Kidney (tissue), 14 donors: ENCODE results near the gene SNRPD2. TPM values are rescaled to one million over a fixed set of nuclear protein-coding genes. Genes with fewer than 3 reads are reported as not detected.

Experiments
- DNase-seq, 5 donors: peaks; one replicate each; pipeline ENCODE4 v3.0.0-alpha.2; 2013 to 2020
- FAIRE-seq: peaks from 2 replicates; lab custom pipeline; 2012; peaks lifted over from hg19 to GRCh38; lab: Jason Lieb, UNC
- H3K27ac ChIP-seq, 2 donors: one replicate each; pipeline ENCODE4 v1.7.0; 2013; ENCODE audit warnings: low read depth in 2 of 2, low read length in 2 of 2, inconsistent platforms in 1 of 2
- H3K27me3 ChIP-seq: one replicate; pipeline ENCODE4 v1.7.1; 2013; ENCODE audit warnings: low read length, inconsistent platforms; ENCODE audit not compliant: control insufficient read depth, insufficient read depth
- H3K36me3 ChIP-seq, 3 donors: one replicate each; pipeline versions ENCODE4 v1.7.0 to v1.7.1; 2013; ENCODE audit warnings: low read length in 3 of 3, control low read depth in 1 of 3, inconsistent platforms in 1 of 3; ENCODE audit not compliant: insufficient read depth in 3 of 3, control insufficient read depth in 2 of 3
- H3K4me1 ChIP-seq, 3 donors: one replicate each; pipeline versions ENCODE4 v1.7.0 to v1.7.1; 2013; ENCODE audit warnings: low read length in 3 of 3, inconsistent platforms in 1 of 3, low read depth in 1 of 3; ENCODE audit not compliant: control insufficient read depth in 2 of 3, insufficient read depth in 2 of 3
- H3K4me3 ChIP-seq, 3 donors: one replicate each; pipeline versions ENCODE4 v1.7.0 to v1.8.1; 2013; ENCODE audit warnings: low read length in 3 of 3, control low read depth in 1 of 3, inconsistent platforms in 1 of 3
- H3K9ac ChIP-seq, 3 donors: one replicate each; pipeline versions ENCODE4 v1.7.0 to v1.7.1; 2013; ENCODE audit warnings: low read length in 3 of 3, control low read depth in 1 of 3, inconsistent platforms in 1 of 3
- H3K9me3 ChIP-seq, 3 donors: one replicate each; pipeline versions ENCODE4 v1.7.0 to v1.7.1; 2013; ENCODE audit warnings: low read length in 3 of 3, control low read depth in 1 of 3, inconsistent platforms in 1 of 3; ENCODE audit not compliant: control insufficient read depth in 2 of 3, insufficient read depth in 1 of 3
- CTCF ChIP-seq: IDR thresholded peaks from 3 replicates; pipeline ENCODE4 v1.5.1; 2012; ENCODE audit warnings: mild to moderate bottlenecking, moderate library complexity, borderline replicate concordance; ENCODE audit not compliant: insufficient read depth; ENCODE audit errors: extremely low read depth
- intact Hi-C: fragments of 100-400 bp; cut with DNase I; formaldehyde crosslinking; loops from one replicate; pipeline ENCODE4 v1.11.1; 2022
- polyA plus RNA-seq: library from polyadenylated mRNA; stranded (reverse); fragments of 350-450 nt; fragmentation: Illumina TruSeq; extraction: RNeasy Lipid Tissue Mini Kit (QIAGEN cat#74804); gene quantifications from one replicate; pipeline ENCODE4 v1.2.3, GENCODE V29; 2014; ENCODE audit warnings: low read depth, low replicate concordance; ENCODE audit not compliant: insufficient read depth
- total RNA-seq: library from RNA; stranded (reverse); fragmentation: NEBNext Ultra II Directional; extraction: Animal tissue kit (Norgen Biotek cat#: 25700); gene quantifications from one replicate; pipeline ENCODE4 v1.2.1, GENCODE V29; 2021
- donor health status: control.
- donor health status: control.
- donor health status: control.
- donor health status: control.
- donor health status: control.
- donor health status: DM: yes; HTN: yes; CAD: no.
- donor health status: Normal renal cell carcinoma (clear cell type).

The SNRPD2 gene
- total and polyA plus RNA-seq, 2 donors from 2014 or later, result 252 to 358 TPM

- Histone ChIP-seq H3K9ac (no peak overlapping the region), H3K9me3 (no peaks in the 10 kb centered on the region), H3K27ac (no peak overlapping the region), H3K27me3 (no peaks in the 10 kb centered on the region), H3K36me3 (no peaks in the 10 kb centered on the region), H3K4me1 (no peaks in the 10 kb centered on the region), H3K4me3 (no peak overlapping the region)
- DNase-seq (no peak), FAIRE-seq (no peak)
- TF ChIP-seq CTCF, result no peak
- intact Hi-C loops, result no loop called here
Measured at GRCh38 chr19:45657520-45658167, 34.1 kb downstream of the SNRPD2 start.

GRCh38 chr19:45655073-45655472, 36.7 kb downstream of the SNRPD2 start:
- no peaks in the 10 kb centered on the region for H3K36me3 ChIP-seq
- intact Hi-C loops, result no loop called here
- H3K4me1 ChIP-seq, result no peaks in the 10 kb centered on the region
- no peak for TF ChIP-seq CTCF
- no peaks in the 10 kb centered on the region for H3K9me3 ChIP-seq
- DNase-seq, result no peak
- H3K27me3 ChIP-seq, result no peaks in the 10 kb centered on the region
- no peak for FAIRE-seq
- no peak overlapping the region for H3K27ac ChIP-seq
- H3K4me3 ChIP-seq, result no peak overlapping the region
- H3K9ac ChIP-seq, result no peak overlapping the region

DNA sequence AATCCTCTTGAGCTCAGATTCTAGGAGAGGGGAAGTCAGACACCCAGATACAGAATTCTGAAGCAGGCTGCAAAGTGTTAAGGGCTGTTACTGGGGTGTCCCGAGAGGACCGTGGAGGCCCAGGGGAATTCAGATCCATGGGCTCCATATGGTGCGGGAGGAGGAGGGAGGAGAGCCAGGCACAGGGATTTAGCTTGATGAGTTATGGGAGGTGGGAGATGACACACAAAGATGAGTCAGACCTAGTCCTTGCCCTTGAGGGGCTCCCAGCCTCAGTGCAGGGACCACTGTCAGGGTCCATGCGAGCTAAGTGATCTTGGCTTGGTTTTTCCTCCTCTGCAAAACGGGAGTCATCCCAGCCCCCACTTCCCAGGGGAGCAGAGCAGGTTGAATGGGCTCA, 38.1 kb downstream of the SNRPD2 start:
- Histone ChIP-seq H3K9me3 (no peaks in the 10 kb centered on the region), H3K9ac (no peak overlapping the region), H3K4me1 (no peaks in the 10 kb centered on the region), H3K4me3 (no peak overlapping the region), H3K27ac (no peak overlapping the region), H3K27me3 (no peaks in the 10 kb centered on the region), H3K36me3 (no peaks in the 10 kb centered on the region)
- FAIRE-seq (no peak), DNase-seq (no peak)
- intact Hi-C loops, result no loop called here
- no peak for TF ChIP-seq CTCF

DNA sequence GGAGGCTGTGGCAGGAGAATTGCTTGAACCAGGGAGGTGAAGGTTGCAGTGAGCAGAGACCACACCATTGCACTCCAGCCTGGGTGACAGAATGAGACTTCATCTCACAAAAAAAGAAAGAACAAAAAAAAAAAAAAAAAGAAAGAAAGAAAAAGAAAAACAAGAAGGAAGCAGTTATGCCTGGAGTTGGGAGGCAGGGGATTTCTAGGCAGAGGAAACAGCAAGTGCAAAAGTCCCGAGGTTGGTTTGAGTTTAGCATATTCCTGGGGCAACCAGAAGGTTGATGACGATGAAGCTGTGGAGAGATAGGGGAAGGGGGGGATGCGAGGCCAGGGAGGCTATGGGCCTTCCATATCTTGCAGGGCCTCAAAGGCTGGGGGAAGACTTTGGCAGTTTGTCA, 41.0 kb downstream of the SNRPD2 start:
- H3K4me1 ChIP-seq, result no peaks in the 10 kb centered on the region

More for the DNA sequence above, 41.0 kb downstream of the SNRPD2 start:
- Histone ChIP-seq H3K9me3 (no peaks in the 10 kb centered on the region), H3K27me3 (no peaks in the 10 kb centered on the region), H3K9ac (no peak overlapping the region), H3K36me3 (no peaks in the 10 kb centered on the region), H3K4me3 (no peak overlapping the region), H3K27ac (no peak overlapping the region)
- TF ChIP-seq CTCF, result no peak
- FAIRE-seq, result no peak
- intact Hi-C loops, result no loop called here
- DNase-seq, result no peak
